Muscle layer of duodenum (tissue), 2 donors: ENCODE data around the gene C2CD4C.
"Not testable (repeated sequence)": the region's sequence is repeated elsewhere in the genome, so short reads cannot be mapped to it uniquely, and the experiment has no call there.

Source experiments
- H3K27ac ChIP-seq: one replicate; pipeline ENCODE4 v1.7.0; 2013; ENCODE audit warnings: mild to moderate bottlenecking, low read length
- H3K27me3 ChIP-seq: one replicate; pipeline ENCODE4 v1.7.0; 2013; ENCODE audit warnings: low read depth, mild to moderate bottlenecking, control low read depth, low read length
- H3K36me3 ChIP-seq, 2 donors: one replicate each; pipeline ENCODE4 v1.7.0; 2013; ENCODE audit warnings: low read length in 2 of 2, control low read depth in 1 of 2, mild to moderate bottlenecking in 1 of 2; ENCODE audit not compliant: insufficient read depth in 2 of 2, control insufficient read depth in 1 of 2
- H3K4me1 ChIP-seq, 2 donors: one replicate each; pipeline ENCODE4 v1.7.0; 2013; ENCODE audit warnings: low read length in 2 of 2, mild to moderate bottlenecking in 2 of 2, control low read depth in 1 of 2, moderate library complexity in 1 of 2; ENCODE audit not compliant: insufficient read depth in 2 of 2, control insufficient read depth in 1 of 2
- H3K4me3 ChIP-seq, 2 donors: one replicate each; pipeline ENCODE4 v1.7.0; 2013; ENCODE audit warnings: low read length in 2 of 2, low read depth in 1 of 2, mild to moderate bottlenecking in 1 of 2
- H3K9me3 ChIP-seq, 2 donors: one replicate each; pipeline ENCODE4 v1.7.0; 2013; ENCODE audit warnings: low read length in 2 of 2, control low read depth in 1 of 2, mild to moderate bottlenecking in 1 of 2; ENCODE audit not compliant: control insufficient read depth in 1 of 2
- donor health status: healthy.

Gene C2CD4C

DNA sequence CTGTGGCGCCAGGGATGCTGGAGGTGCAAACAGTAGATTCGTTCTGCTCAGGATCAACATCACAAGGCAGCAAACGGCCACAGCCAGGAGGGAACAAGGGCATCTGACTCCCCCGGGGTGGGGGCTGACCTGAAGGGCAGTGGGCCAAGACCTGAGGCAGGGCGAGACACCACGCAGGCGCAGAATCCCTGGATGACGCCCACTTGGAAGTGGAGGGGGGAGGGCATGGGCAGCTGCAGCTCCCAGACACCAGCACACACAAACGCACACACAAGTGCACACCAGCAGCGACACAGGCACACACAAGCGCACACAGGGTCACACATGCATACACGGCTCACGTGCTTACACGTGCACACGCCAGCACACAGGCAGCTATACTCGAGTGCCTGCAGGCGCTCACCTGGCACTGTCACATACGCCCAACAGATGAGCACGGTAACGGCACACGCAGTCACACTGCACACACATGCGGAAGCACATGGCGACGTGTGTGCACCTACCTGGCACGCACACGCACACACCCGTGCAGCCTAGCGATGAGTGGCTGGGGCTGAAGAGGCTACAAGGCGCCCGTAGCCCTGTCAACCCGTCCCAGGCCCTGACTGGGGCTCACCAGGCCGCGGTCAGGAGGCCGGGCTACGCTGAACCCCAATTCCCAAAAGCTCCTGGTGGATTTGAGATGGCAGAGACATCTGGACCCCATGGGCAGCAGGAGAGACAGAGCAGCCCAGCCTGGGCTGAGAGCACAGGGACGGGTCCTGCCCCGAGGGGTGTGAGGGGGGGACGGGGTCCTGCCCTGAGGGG lies 5.5 kb downstream of the C2CD4C start:
- Histone ChIP-seq H3K4me1 (peaks cover 0 to 5% of the 10 kb centered on the region in 2 donors), H3K27ac (no peak overlapping the region), H3K9me3 (no peaks in the 10 kb centered on the region), H3K36me3 (no peaks in the 10 kb centered on the region), H3K27me3 (no peaks in the 10 kb centered on the region), H3K4me3 (no peak overlapping the region)

DNA sequence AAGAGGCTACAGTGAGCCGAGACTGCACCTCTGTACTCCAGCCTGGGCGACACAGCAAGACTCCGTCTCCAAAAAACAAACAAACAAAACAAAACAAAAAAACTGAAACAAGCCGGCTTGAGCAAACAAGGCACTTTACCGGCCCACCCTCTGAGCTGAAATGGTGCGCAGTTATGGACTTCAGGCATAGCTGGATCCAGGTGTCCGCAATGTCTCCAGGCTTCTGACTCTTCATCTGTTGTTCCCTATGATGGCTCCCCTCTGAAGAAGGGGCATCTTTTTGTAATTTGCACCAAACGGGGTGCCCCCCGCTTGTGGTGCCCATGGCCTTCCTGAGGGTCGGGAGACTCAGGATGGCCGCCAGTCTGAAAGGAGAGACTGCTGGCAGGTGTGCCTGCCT lies 6.2 kb downstream of the C2CD4C start:
- no peak overlapping the region for H3K27ac ChIP-seq
- no peak overlapping the region for H3K4me3 ChIP-seq
- no peaks in the 10 kb centered on the region for H3K27me3 ChIP-seq
- no peaks in the 10 kb centered on the region for H3K4me1 ChIP-seq
- no peaks in the 10 kb centered on the region for H3K36me3 ChIP-seq
- no peaks in the 10 kb centered on the region for H3K9me3 ChIP-seq

DNA sequence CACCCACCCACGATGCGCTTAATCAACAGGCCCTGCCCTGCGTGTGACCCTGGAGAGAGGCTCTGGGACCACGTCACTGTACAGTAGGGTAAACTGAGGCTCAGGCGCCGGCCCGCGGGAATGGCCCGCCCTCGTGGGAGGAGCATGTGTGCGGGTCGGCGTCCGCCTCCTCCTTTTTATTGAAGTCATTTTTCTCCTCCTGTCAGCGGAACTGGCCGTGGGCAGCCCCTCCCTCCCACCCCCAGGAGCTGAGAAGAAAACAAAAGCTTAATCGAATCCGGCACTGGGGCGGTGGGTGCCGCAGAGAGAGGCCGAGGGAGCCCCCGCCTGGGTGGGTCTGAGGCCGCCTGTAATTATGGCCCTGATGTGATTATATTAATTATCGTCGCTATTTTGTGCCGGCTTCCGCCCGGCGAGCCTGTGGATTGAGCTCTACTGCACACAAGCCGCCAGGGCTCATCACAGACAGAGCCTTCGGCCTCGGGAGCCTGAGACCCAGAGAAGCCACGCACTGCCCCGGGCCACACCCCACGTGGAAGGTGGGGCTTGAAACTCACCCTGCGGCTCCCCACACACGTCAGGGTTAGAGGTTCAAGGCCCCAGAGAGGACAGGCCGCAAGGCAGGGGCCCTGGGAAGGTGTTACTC lies 7.0 kb downstream of the C2CD4C start:
- H3K9me3 ChIP-seq: no peaks in the 10 kb centered on the region
- no peaks in the 10 kb centered on the region for H3K27me3 ChIP-seq
- no peak overlapping the region for H3K27ac ChIP-seq
- no peak overlapping the region for H3K4me3 ChIP-seq
- no peaks in the 10 kb centered on the region for H3K4me1 ChIP-seq
- H3K36me3 ChIP-seq: no peaks in the 10 kb centered on the region

DNA sequence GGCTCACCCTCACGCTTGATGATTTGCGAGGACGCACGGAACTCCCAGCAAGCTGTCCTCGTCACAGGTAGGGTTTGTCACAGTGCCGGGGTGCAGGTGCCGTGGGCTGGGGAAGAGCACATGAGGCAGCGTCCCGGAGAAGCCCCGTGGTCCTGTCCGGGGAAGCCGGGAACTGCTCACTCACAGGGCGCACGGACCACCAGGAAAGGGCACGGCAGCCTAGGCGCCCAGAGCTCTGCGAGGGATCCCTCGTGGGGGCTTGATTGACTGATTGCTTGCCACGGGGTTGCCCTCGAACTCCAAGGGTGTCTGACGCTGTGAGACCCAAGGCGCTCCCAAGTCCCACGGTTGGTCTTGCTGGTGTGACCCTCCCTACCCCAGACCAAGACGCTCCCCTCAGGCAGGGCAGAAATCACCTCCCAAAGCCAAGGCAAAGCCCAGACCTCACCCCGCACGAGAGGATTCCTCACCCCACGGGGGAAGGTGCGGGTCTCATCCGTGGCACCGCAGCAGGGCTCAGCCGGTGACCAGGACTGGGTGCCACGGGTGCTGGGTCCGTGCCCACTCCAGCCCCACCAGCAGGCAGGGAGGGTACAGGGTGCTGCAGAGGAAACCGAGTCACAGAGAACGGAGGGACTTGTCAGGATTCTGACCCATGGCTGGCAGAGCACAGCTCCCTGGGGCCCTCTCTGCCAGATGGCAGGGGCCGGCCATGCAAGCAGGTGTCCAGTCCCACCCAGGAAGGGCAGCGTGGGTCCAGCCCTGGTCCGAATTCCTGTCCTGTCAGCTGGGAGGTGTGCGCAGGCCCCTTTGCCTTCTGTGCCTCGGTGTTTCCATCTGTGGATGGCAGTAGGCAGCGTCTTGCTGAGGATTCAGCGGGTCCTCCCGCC lies 7.7 kb downstream of the C2CD4C start:
- H3K36me3 ChIP-seq: no peaks in the 10 kb centered on the region
- no peak overlapping the region for H3K4me3 ChIP-seq
- H3K27me3 ChIP-seq: no peaks in the 10 kb centered on the region
- no peaks in the 10 kb centered on the region for H3K4me1 ChIP-seq
- H3K27ac ChIP-seq: no peak overlapping the region
- no peaks in the 10 kb centered on the region for H3K9me3 ChIP-seq

DNA sequence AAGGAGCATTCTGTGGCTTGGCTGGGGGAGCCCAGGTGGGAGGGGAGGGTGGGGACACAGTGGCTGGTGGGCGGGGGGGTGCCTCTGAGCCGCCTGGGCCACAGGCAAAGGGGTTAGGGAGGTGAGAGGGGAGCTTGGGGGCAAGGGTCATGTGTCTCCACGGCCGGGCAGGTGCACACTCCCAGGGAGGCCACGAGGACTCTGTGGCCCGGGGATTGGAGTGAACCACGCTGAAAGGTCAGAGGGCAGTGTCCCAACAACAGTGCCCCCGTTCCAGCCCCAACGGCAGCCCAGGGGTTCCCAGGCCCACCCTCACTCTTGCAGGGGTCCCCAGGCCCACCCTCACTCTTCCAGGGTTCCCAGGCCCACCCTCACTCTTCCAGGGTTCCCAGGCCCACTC lies 9.6 kb downstream of the C2CD4C start:
- Histone ChIP-seq H3K27ac (no peak overlapping the region), H3K4me3 (no peak overlapping the region), H3K27me3 (no peaks in the 10 kb centered on the region), H3K36me3 (no peaks in the 10 kb centered on the region), H3K9me3 (no peaks in the 10 kb centered on the region), H3K4me1 (no peaks in the 10 kb centered on the region)

DNA sequence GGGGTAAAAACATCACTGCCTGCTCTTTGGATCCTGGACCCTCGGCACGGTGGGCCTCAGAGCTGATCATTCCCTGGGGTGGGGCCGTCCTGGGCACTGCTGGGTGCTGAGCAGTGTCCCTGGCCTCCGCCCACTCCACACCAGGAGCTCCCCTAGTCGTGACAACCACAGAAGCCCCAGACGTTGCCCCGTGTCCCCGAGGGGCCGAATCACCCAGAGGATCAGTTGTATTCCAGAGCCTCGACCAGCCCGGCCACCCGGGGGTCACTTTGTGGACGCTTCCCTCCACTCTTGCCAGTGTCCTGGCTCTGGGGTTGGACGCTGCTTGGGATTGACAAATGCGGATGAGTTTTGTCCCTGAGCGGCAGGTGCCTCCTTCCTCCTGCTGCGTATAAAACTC lies 10.2 kb downstream of the C2CD4C start:
- no peaks in the 10 kb centered on the region for H3K36me3 ChIP-seq
- no peak overlapping the region for H3K4me3 ChIP-seq
- H3K27ac ChIP-seq: no peak overlapping the region
- H3K27me3 ChIP-seq: no peaks in the 10 kb centered on the region
- no peaks in the 10 kb centered on the region for H3K9me3 ChIP-seq
- H3K4me1 ChIP-seq: no peaks in the 10 kb centered on the region

DNA sequence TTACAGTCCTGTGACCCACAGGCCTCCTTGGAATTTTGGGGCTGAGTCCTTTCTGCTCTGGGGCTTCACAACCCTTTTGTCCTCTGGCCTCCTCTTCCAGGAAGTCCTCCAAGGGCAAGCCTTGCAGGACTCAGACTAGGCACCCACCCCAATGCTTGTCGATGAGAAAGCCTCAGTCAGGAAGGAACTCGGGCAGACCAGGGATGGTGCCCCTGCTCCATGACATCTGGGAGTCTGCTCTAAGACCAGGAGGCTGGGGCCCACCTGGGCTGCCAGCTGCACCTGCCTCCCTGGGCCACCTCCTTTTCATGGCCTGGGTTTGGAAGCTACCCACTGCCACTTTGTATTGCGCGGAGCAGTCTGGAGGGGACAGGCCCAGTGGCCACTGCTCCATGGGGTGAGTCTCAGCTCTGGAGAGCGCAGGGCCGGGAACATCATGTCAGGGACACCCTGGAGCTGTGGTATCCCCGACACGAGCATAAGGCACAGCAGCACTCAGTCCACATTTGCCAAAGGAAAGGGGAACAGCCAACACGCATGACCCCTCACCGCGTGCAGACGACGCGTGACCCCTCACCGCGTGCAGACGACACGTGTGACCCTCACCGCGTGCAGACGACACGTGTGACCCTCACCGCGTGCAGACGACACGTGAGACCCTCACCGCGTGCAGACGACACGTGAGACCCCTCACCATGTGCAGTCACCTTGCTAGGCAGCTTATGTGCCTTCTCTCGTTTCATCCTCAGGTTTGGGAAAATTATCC lies 10.8 kb downstream of the C2CD4C start:
- Histone ChIP-seq H3K27me3 (no peaks in the 10 kb centered on the region), H3K4me1 (no peaks in the 10 kb centered on the region), H3K36me3 (no peaks in the 10 kb centered on the region), H3K9me3 (no peaks in the 10 kb centered on the region), H3K4me3 (no peak overlapping the region), H3K27ac (no peak overlapping the region)

DNA sequence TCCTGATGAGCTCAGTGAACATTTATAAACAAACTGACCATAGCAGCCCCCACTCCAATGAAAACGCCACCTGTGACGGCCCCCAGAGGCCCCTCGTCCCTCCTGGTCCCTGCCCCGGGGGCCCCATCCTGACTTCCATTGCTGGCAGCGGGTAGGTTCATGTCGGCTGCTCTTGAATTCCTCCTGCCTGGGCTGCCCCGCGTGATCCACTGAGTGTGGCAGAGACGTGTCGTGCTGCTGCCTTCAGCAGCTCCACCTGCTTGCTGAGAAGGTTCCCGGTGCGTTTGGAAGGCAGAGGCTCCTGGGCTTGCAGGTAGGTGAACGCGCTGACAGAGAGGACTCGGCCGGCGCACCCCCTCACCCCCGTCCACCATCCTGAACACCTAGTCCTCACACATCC lies 11.6 kb downstream of the C2CD4C start:
- H3K27ac ChIP-seq: no peak overlapping the region
- no peaks in the 10 kb centered on the region for H3K4me1 ChIP-seq
- H3K27me3 ChIP-seq: no peaks in the 10 kb centered on the region
- no peaks in the 10 kb centered on the region for H3K36me3 ChIP-seq
- H3K4me3 ChIP-seq: no peak overlapping the region
- no peaks in the 10 kb centered on the region for H3K9me3 ChIP-seq

DNA sequence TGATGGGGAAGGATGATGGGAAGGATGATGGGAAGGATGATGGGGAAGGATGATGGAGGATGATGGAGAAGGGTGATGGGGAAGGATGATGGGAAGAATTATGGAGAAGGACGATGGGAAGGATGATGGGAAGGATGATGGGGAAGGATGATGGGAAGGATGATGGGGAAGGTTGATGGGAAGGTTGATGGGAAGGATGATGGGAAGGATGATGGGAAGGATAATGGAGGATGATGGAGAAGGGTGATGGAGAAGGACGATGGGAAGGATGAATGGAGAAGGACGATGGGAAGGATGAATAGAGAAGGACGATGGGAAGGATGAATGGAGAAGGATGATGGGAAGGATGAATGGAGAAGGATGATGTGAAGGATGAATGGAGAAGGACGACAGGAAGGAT lies 13.5 kb downstream of the C2CD4C start:
- Histone ChIP-seq H3K4me1 (no peaks in the 10 kb centered on the region), H3K27ac (no peak overlapping the region), H3K9me3 (no peaks in the 10 kb centered on the region), H3K4me3 (no peak overlapping the region), H3K36me3 (no peaks in the 10 kb centered on the region), H3K27me3 (no peaks in the 10 kb centered on the region)

DNA sequence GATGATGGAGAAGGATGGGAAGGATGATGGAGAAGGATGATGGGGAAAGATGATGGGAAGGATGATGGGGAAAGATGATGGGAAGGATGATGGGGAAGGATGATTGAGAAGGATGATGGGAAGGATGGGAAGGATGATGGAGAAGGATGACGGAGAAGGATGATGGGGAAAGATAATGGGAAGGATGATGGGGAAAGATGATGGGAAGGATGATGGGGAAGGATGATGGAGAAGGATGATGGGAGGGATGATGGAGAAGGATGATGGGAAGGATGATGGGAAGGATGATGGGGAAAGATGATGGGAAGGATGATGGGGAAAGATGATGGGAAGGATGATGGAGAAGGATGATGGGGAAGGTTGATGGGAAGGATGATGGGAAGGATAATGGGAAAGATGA lies 14.1 kb downstream of the C2CD4C start:
- not testable (repeated sequence) for H3K27me3 ChIP-seq, H3K4me3 ChIP-seq, H3K36me3 ChIP-seq, H3K27ac ChIP-seq, H3K4me1 ChIP-seq, H3K9me3 ChIP-seq

DNA sequence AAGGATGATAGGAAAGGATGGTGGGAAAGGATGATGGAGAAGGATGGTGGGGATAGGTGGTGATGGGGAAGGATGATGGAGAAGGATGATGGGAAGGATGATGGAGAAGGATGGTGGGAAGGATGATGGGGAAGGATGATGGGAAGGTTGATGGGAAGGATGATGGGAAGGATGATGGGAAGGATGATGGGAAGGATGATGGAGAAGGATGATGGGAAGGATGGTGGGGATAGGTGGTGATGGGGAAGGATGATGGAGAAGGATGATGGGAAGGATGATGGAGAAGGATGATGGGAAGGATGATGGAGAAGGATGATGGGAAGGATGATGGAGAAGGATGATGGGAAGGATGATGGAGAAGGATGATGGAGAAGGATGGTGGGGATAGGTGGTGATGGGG lies 15.4 kb downstream of the C2CD4C start:
- not testable (repeated sequence) for H3K27ac ChIP-seq, H3K9me3 ChIP-seq, H3K27me3 ChIP-seq, H3K4me1 ChIP-seq, H3K36me3 ChIP-seq, H3K4me3 ChIP-seq
